Measurements from ENCODE around the gene DPP6.

- TF ChIP-seq, protein P1, sequence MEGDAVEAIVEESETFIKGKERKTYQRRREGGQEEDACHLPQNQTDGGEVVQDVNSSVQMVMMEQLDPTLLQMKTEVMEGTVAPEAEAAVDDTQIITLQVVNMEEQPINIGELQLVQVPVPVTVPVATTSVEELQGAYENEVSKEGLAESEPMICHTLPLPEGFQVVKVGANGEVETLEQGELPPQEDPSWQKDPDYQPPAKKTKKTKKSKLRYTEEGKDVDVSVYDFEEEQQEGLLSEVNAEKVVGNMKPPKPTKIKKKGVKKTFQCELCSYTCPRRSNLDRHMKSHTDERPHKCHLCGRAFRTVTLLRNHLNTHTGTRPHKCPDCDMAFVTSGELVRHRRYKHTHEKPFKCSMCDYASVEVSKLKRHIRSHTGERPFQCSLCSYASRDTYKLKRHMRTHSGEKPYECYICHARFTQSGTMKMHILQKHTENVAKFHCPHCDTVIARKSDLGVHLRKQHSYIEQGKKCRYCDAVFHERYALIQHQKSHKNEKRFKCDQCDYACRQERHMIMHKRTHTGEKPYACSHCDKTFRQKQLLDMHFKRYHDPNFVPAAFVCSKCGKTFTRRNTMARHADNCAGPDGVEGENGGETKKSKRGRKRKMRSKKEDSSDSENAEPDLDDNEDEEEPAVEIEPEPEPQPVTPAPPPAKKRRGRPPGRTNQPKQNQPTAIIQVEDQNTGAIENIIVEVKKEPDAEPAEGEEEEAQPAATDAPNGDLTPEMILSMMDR (IDR thresholded peaks at IDR 0.05): no peak
- TF ChIP-seq POLR2A (IDR thresholded peaks at IDR 0.05): no peak
Observed at GRCh38 chr7:154183946-154184345, 131.7 kb downstream of the DPP6 start.

All from ovary (tissue), 3 donors.